Activated naive CD8-positive, alpha-beta T cell (primary cell): ENCODE data around the gene HOXC4.
"Not testable (repeated sequence)": the region's sequence is repeated elsewhere in the genome, so short reads cannot be mapped to it uniquely, and the experiment has no call there.

ENCODE experiments used
- H3K27ac Mint-ChIP-seq: one replicate; pipeline ENCODE4 v1.8.0; 2021; ENCODE audit warnings: mixed read lengths
- H3K27me3 Mint-ChIP-seq: one replicate; pipeline ENCODE4 v1.8.0; 2021; ENCODE audit warnings: mixed read lengths
- H3K36me3 Mint-ChIP-seq: one replicate; pipeline ENCODE4 v1.8.0; 2021; ENCODE audit warnings: mixed read lengths
- H3K4me1 Mint-ChIP-seq: one replicate; pipeline ENCODE4 v1.8.0; 2021; ENCODE audit warnings: low read depth, mixed read lengths
- H3K4me3 Mint-ChIP-seq: one replicate; pipeline ENCODE4 v1.8.0; 2021; ENCODE audit warnings: mild to moderate bottlenecking, mixed read lengths
- H3K9me3 Mint-ChIP-seq: one replicate; pipeline ENCODE4 v1.8.0; 2021; ENCODE audit warnings: low read depth, mixed read lengths

Gene HOXC4

DNA sequence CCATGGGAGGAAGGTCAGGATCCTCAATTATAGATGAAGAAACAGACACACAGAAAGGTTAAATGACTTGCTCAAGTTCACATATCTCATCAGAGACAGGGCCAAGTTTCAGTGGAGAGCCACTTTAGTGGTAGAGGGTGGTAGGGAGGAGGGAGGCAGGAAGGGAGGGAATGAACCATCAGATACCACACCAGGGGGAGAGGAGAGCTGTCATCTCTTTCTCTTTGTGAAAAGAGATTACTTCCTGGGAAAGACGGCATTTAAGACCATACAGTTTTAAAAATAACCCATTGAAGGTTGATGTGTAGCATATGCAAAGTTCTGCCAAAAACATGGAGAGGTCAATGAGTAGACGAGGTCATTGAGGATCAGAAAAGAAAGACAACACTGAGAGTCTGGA is 39.3 kb downstream of the HOXC4 start:
- H3K9me3 Mint-ChIP-seq, H3K27ac Mint-ChIP-seq, H3K4me1 Mint-ChIP-seq, H3K36me3 Mint-ChIP-seq, H3K4me3 Mint-ChIP-seq: not testable (repeated sequence)
- peaks cover 13% of the 10 kb centered on the region for H3K27me3 Mint-ChIP-seq

DNA sequence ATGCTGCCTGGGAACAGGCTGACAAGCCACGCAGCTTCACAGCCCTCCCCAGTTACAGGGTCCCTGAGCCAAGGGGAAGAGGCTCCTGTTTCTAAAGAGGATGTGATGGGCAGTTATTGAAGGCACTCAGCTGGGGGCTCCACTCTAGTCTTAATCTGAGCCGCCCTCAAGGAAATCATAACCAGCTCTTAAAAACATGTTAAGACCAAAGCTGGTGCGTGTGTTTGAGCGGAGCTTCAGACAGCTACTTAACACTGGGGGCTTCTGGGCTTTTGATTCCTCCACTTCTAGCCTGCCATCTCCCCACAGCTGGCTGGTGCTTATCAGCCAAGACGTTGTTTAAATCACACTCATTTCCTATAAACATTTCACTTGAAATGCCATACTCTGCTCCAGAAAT is 42.3 kb downstream of the HOXC4 start:
- H3K36me3 Mint-ChIP-seq, result not testable (repeated sequence)

GRCh38 chr12:54098644-54099043 is 45.0 kb downstream of the HOXC4 start:
- H3K27ac Mint-ChIP-seq, H3K4me1 Mint-ChIP-seq, H3K9me3 Mint-ChIP-seq, H3K36me3 Mint-ChIP-seq, H3K4me3 Mint-ChIP-seq: not testable (repeated sequence)
- peaks cover 10% of the 10 kb centered on the region for H3K27me3 Mint-ChIP-seq

More for the DNA sequence above, 42.3 kb downstream of the HOXC4 start:
- H3K4me3 Mint-ChIP-seq, H3K9me3 Mint-ChIP-seq, H3K27ac Mint-ChIP-seq, H3K4me1 Mint-ChIP-seq: not testable (repeated sequence)
- H3K27me3 Mint-ChIP-seq, result peaks cover 11% of the 10 kb centered on the region

DNA sequence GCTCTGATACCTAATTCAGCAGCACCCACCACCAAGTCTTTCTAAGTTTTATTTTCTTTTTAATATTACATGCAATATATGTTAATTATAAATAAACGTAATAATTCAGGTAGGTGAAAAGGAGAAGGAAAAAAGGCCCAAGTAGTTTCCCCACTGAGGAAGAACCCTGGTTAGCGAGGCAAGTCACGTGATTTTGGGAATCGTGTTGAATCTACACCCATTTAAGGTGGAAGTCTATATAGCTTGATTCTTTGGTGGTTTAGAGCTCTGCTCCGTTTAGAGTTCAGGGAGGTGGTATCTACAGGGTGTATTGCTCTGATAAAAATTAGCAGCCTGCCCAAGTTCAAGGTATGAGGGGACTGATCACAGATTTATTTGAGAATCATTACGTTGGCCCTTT is 47.0 kb downstream of the HOXC4 start:
- H3K27ac Mint-ChIP-seq, H3K9me3 Mint-ChIP-seq, H3K4me3 Mint-ChIP-seq, H3K4me1 Mint-ChIP-seq, H3K36me3 Mint-ChIP-seq: not testable (repeated sequence)
- H3K27me3 Mint-ChIP-seq, result peaks cover 13% of the 10 kb centered on the region

- H3K27me3 Mint-ChIP-seq, result peaks cover 16% of the 10 kb centered on the region
- not testable (repeated sequence) for H3K27ac Mint-ChIP-seq, H3K4me1 Mint-ChIP-seq, H3K9me3 Mint-ChIP-seq, H3K36me3 Mint-ChIP-seq, H3K4me3 Mint-ChIP-seq
Observed at GRCh38 chr12:54102223-54102622, 48.6 kb downstream of the HOXC4 start.

GRCh38 chr12:54103827-54104226 is 50.2 kb downstream of the HOXC4 start:
- peaks cover 28% of the 10 kb centered on the region for H3K27me3 Mint-ChIP-seq
- not testable (repeated sequence) for H3K4me3 Mint-ChIP-seq, H3K9me3 Mint-ChIP-seq, H3K36me3 Mint-ChIP-seq, H3K27ac Mint-ChIP-seq
- peaks cover 12% of the 10 kb centered on the region for H3K4me1 Mint-ChIP-seq
